HG03159 (cell line): ENCODE results near the gene TTC4.
A peak's percentile ranks its signal among the peaks of the same experiment; 100 is the strongest.
"Not testable (repeated sequence)": the region's sequence is repeated elsewhere in the genome, so short reads cannot be mapped to it uniquely, and the experiment has no call there.

Source experiments
- ATAC-seq: cut with Tn5 transposase; IDR thresholded peaks from one replicate; pipeline ENCODE4 v1.9.1; 2021; ENCODE audit warnings: mild to moderate bottlenecking, moderate library complexity; ENCODE audit not compliant: unreplicated experiment

The TTC4 gene

GRCh38 chr1:54745274-54745673, 29.6 kb downstream of the TTC4 start:
- no peak for ATAC-seq

DNA sequence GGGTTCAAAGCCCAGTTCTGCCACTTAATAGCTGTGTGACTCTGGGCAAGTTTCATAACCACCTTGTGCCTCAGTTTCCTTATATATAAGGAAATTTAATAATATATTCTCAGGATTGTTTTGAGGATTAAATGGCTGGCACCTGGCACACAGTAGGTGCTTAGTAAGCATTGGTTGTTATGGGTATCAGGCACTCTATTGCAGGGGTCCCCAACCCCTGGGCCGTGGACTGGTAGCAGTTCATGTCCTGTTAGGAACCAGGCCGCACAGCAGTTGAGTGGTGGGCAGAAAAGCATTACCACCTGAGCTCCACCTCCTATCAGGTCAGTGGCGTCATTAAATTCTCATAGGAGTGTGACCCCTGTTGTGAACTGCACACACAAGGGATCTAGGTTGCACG, 30.2 kb downstream of the TTC4 start:
- no peak for ATAC-seq

GRCh38 chr1:54748094-54748835, 32.6 kb downstream of the TTC4 start:
- no peak for ATAC-seq

GRCh38 chr1:54750596-54750995, 34.9 kb downstream of the TTC4 start:
- no peak for ATAC-seq

DNA sequence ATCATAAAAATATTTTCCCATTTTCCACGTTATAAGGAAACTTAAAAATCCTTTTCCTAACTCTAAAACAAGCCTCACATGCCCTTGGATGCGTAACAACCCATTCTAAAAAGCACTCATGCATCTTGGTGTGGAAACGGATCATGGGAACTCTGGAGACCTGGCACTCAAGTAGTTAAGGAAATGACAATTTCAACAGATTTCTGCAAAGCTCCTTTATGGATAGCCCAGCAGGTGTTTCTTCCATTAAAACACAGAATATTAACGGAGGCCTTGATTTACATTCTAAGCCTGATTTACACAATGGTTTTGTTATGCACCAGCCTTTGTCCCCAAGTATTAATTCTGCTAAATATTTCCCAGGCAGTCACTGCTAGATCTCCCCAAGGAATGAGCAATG, 35.8 kb downstream of the TTC4 start:
- no peak for ATAC-seq

GRCh38 chr1:54754045-54754444, 38.4 kb downstream of the TTC4 start:
- no peak for ATAC-seq

DNA sequence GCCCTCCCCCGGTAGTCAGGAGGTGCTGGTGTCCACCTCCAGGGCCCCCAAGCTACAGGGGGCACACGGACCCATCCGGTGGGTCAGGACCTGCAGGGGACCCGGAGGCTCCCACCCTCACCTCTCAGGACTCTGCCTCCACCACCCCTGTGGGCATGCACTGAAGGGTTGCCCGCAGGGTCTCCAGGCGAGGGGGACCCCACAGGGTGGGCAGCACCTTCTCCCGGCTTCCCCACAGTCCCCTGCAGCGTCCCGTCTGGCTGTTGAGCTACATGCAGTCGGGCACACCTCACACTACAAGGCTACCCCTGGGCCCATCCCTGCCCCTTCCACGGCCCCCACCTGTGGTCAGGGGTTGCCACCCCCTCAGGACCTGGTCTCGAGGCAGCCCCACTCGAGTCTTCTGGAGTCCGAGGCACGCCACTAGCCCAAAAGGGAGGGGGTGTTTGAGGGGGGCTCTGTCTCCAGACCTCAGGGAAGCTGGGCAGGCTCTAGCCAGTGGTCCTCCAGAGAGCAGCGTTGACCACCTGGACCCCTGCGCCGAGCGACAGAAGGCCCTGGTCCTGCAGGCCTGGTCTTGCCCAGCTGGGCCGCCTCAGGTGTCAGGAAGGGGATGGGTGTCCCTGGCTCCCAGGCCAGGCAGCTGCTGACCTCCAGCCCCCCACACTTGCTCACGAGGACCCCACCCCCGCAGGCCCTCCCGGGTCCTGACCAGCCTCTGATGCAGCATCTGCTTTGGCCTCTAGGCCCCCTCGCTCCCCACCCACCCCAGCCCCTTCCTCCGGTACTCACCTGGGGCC, 39.0 kb downstream of the TTC4 start:
- no peak for ATAC-seq

DNA sequence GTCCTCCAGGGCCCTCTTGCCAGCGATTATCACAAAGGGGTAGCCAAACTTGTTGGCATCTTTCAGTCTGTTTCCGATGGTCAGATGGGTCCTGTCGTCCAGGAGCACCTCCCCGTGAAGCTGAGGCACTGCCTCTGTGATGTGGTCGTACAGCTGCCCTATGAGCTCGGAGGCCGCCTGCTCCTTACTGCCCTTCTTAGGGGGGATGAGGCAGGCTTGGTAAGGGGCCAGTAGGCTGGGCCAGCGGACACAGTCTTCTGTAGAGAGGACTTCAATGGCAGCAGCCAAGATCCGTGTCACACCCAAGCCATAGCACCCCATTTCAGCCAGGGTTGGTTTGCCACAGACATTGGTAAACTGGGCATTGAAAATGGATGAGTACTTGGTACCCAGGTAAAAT, 42.2 kb downstream of the TTC4 start:
- ATAC-seq = no peak

DNA sequence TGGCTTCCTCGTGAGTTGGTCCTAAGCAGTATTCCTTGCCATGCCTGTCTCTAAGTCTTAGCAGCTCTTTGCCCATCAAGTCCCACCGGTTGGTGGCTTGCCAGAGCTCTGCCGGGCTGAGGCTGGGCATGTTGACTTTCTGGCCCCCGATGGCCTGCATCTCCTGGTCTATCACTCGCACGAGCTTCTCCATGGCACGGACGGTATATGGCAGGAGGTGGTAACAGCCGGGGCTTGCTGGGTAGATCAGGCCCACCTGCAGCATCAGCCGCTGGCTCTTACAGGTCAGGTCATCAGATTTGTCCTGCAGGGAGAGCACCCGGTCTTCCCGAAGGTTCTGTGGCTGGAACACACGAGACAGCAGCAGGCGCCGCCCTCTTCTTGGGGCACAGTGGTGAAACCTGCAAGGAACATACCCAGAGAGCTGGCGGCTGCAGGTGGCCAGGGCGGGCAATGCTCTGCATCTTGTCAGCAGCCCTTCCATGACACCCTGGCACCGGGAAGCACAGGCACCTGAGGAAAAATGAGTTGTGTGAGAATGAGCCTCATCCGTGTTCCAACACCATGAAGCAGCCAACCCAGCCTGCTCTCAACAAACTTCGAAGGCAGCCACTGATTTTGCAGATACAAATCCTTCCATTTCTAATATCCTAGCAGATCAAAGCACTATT, 43.2 kb downstream of the TTC4 start:
- no peak for ATAC-seq

DNA sequence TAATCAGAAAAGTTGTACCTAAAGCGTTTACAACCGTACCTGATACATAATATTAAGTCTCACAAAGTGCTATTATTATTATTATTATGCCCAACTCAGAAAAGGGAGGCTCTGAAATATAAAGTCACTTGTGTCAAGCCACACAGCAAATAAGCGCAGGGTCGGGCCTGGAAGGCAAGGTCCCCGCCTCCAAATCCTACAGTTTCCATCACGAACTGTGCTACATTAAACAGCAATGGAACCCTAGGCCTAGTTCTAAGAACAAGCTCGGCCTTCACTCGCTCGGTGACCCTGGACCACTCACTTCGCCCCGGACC, 48.1 kb downstream of the TTC4 start:
- no peak for ATAC-seq

GRCh38 chr1:54764133-54764921, 48.7 kb downstream of the TTC4 start, which contains the start of gene PARS2:
Gene PARS2 (minus strand): TSS chr1:54764523. CDS start chr1:54759161, 5,362 bp downstream.
- ATAC-seq = peak; percentile 94

- peak; percentile 11 for ATAC-seq
Observed at GRCh38 chr1:54764922-54765561, 49.4 kb downstream of the TTC4 start.

DNA sequence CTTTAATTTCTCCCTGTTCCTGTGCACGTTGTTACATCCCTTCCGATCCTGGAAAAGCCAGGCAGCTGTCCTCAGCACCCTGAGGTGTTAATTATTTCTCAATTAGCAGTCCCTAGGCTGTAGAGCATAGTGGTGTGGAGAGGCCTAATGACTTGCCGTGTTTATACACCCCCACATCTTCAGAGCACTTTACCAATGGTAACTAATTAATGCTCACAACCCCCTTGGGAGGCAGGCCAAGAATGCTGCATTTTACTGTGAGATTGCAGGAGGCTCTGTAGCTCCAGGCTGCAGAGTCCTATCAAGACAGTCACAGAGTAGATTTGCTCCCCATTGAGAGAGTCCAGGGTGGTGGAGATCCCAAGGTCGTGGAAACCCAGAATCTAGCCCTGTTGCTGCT, 51.1 kb downstream of the TTC4 start:
- no peak for ATAC-seq

GRCh38 chr1:54767526-54767925, 51.9 kb downstream of the TTC4 start:
- ATAC-seq = no peak

GRCh38 chr1:54768093-54768492, 52.4 kb downstream of the TTC4 start:
- ATAC-seq = no peak

DNA sequence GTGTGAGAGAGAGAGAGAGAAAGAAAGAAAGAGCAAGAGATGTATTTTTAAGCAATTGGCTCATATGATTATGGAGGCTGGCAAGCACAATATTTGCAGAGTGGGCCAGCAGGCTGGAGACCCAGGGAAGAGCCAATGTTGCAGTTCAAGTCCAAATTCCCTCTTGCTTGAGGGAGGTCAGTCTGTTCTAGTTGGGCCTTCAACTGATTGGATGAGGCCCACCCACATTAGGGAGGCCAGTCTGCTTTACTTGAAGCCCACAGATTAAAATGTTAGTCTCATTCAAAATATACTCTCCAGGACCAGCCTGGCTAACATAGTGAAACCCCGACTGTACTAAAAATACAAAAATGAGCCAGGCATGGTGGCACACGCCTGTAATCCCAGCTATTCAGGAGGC, 57.3 kb downstream of the TTC4 start:
- ATAC-seq = no peak

DNA sequence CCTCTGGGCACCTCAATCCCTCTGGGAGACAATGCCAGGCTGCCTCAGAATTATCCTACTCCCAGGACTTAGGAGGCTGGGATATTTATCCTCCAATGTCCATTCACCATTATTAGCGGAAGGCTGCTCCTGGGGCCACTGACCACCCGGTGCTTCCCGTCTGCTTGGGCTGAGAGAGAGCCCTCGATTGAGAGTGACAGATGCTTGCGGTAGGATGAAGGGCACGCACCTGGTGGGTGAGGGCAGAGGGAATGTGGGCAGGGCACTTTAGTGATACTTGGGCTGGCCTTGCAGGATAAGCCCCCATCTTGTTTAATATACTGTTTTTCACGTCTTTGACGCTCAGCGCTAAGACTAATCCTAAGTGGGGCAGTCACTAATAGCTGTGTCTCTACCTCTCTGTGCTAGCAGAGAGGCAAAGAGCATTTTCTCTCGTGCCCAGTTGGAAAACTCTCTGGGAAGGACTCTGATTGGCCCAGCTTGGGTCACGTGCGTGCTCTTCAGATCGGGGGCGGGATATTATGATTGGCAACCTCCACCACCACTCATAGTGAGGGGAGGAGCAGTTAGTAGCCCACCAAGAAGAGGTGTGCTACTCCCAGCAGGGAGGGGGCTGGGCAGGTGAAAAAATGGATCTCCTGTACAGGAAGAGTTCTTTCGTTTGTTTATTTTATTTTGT, 59.3 kb downstream of the TTC4 start:
- ATAC-seq = no peak

DNA sequence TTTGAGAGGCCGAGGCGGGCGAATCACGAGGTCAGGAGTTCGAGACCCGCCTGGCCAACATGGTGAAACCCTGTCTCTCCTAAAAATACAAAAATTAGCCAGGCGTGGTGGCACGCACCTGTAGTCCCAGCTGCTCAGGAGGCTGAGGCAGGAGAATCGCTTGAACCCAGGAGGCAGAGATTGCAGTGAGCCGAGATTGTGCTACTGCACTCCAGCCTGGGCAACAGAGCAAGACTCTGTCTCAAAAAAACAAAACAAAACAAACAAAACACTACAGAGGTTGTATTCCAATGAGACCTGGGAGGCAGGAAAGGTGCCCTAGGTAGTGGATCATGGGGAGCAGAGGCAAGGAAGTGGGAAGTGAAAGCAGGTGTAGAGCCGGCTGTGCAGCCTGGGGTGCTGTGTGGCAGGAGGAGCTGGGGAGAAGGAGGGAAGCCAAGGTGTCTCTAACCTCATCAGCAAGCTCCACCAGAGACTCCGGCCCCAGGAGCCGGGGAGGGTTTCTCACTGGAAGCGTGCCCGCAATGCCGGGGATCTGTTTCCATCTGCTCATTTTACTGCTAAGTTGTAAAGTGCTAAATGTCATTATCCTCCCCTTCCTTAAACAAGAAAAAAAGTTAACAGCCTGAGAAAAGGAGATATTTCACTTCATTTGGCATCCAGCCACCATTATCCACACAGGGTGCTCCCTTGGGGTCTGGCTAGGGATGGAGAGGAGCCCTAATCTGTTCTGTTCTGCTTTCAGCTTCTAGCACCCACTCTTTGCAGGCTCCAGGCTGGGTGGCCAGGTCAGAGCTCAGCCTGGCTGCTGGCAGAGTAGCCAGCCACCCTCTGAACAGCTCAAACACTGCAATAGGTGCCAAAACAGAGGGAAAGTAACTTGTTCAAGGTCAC, 60.4 kb downstream of the TTC4 start:
- not testable (repeated sequence) for ATAC-seq

DNA sequence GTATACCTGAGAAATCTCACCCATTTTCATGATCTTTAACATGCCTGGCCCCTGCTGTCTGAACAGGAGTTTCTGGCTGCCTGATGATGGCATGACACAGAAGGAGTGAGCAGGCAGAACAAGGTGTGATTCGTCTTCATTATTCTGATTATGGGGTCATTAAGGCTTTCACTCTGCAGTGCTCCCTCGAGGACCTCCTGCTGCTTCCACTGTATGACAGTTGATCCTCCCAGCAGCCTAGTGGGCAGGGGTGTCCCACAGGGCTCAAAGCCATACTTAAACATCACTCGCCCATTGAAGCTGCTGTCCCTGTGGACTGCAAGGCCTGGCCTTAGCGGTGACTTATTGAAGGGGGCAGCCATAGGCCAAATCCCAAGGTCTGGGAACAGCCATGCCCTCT, 61.4 kb downstream of the TTC4 start:
- no peak for ATAC-seq
